ENCODE data around the gene RAMP3. TPM values are rescaled to one million over a fixed set of nuclear protein-coding genes. Genes with fewer than 3 reads are reported as not detected.

RAMP3 gene
- total RNA-seq, 1 experiment from 2014 or later, result not detected

DNA sequence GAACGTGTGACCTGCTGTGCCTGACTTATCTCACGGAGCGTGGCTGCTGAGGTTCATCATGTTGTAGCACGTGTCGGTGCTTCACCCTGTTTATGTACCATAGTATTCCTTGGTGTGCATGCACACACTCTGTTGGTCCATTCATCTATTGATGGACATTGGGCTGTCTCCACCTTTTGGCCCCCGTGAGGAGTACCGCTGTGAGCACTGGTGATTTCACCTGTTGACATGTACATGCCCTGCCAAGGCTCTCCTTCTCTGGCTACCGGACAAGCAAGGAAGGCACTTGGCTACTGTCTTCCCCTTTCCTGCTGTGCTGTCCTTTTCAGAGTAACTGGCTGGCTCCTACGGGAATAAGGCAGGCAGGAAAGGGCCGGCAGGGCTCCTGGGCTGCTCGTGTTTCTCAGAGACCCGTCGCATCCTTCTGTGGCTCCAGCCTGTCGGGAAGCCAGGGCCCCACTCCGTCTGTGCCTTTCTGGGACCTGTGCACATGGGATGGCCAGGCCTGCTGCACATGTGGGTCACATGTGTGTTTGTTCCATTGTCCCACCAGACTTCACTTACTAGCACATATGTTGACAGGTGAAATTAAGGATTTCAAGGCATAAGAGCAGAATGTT is 28.3 kb upstream of the RAMP3 start:
- intact Hi-C loops (cut with micrococcal nuclease; ENCODE audit: unreplicated experiment), result no loop called here
- POLR2A ChIA-PET (ENCODE audit: low non-redundant PET), result no interaction called here
- DNase-seq (ENCODE audit: low spot score), result no peak

DNA sequence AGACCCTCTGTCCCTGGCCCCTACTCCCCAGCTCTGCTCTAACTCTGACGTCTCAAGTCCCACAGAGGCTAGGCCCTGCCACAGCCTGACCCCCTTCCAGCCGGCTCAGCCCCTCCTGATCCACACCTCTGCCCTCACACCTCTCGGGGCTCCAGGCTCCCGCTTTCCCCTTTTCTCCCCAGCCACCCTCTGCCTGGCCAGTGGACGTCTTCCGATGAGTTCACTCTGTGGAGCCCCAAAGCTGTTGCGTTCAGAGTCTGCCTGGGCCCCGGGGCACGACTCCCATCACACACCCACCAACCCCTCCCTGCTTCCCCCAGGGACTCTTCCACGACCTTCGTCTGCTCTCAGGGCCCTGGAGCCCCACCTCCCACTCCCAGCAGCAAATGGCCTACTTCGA is 27.7 kb upstream of the RAMP3 start:
- H3K27ac ChIP-seq (ENCODE audit: low read depth, low read length, poor library complexity, severe bottlenecking), result no peak overlapping the region
- no peak for DNase-seq (ENCODE audit: low spot score)
- CTCF ChIA-PET, result no interaction called here

More for the DNA sequence above, 28.3 kb upstream of the RAMP3 start:
- H3K27ac ChIP-seq (ENCODE audit: low read depth, low read length, poor library complexity, severe bottlenecking), result no peak overlapping the region
- H3K27me3 ChIP-seq (replicated peaks; ENCODE audit: insufficient read depth, low read depth, low read length, poor library complexity), result no peaks in the 10 kb centered on the region
- no peaks in the 10 kb centered on the region for H3K4me1 ChIP-seq (ENCODE audit: insufficient read depth, low read length, poor library complexity, severe bottlenecking)
- no peaks in the 10 kb centered on the region for H3K9me3 ChIP-seq (ENCODE audit: low read depth, low read length, poor library complexity, severe bottlenecking)
- H3K36me3 ChIP-seq (ENCODE audit: insufficient read depth, low read length, poor library complexity, severe bottlenecking), result no peaks in the 10 kb centered on the region
- no peak overlapping the region for H3K4me3 ChIP-seq (ENCODE audit: low read depth, low read length, poor library complexity, severe bottlenecking)
- CTCF ChIA-PET, result no interaction called here
- TF ChIP-seq, protein P1, sequence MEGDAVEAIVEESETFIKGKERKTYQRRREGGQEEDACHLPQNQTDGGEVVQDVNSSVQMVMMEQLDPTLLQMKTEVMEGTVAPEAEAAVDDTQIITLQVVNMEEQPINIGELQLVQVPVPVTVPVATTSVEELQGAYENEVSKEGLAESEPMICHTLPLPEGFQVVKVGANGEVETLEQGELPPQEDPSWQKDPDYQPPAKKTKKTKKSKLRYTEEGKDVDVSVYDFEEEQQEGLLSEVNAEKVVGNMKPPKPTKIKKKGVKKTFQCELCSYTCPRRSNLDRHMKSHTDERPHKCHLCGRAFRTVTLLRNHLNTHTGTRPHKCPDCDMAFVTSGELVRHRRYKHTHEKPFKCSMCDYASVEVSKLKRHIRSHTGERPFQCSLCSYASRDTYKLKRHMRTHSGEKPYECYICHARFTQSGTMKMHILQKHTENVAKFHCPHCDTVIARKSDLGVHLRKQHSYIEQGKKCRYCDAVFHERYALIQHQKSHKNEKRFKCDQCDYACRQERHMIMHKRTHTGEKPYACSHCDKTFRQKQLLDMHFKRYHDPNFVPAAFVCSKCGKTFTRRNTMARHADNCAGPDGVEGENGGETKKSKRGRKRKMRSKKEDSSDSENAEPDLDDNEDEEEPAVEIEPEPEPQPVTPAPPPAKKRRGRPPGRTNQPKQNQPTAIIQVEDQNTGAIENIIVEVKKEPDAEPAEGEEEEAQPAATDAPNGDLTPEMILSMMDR (conservative IDR thresholded peaks at IDR 0.05; ENCODE audit: low read depth, low read length), result no peak
- no peak for TF ChIP-seq EZH2 (IDR thresholded peaks at IDR 0.05; ENCODE audit: borderline replicate concordance, low read depth, low read length, poor library complexity, severe bottlenecking)
- BruUV-seq (replicated peaks), result no TSS peak

DNA sequence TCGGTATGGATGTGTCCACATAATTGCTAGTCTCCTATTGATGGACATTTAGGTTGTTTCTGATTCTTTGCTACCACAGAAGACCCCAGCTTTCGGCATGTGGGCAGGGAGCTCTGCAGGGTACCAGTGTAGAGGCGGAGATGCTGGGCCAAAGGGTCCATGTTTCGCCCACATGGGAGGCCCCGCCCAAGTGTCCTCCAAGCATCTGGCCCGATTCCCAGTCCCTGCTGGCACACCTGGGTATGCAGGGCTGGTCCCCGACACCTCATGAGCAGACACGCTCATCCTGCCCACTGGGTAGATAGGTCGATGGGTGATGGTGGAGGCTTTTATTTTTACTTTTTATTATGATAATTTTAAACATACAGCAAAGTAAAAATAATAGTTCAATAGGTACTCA is 26.7 kb upstream of the RAMP3 start:
- CTCF ChIA-PET, result no interaction called here
- intact Hi-C loops (cut with micrococcal nuclease; ENCODE audit: unreplicated experiment), result loop anchor here (10.0 kb wide), 2 partner anchors 646 to 886 kb away; no protein-coding TSS in a partner anchor
- Histone ChIP-seq H3K4me1 (ENCODE audit: insufficient read depth, low read length, poor library complexity, severe bottlenecking) (no peaks in the 10 kb centered on the region), H3K27me3 (replicated peaks; ENCODE audit: insufficient read depth, low read depth, low read length, poor library complexity) (no peaks in the 10 kb centered on the region), H3K4me3 (ENCODE audit: low read depth, low read length, poor library complexity, severe bottlenecking) (no peak overlapping the region), H3K27ac (ENCODE audit: low read depth, low read length, poor library complexity, severe bottlenecking) (no peak overlapping the region), H3K36me3 (ENCODE audit: insufficient read depth, low read length, poor library complexity, severe bottlenecking) (no peaks in the 10 kb centered on the region), H3K9me3 (ENCODE audit: low read depth, low read length, poor library complexity, severe bottlenecking) (no peaks in the 10 kb centered on the region)
- POLR2A ChIA-PET (ENCODE audit: low non-redundant PET), result no interaction called here
- no peak for DNase-seq (ENCODE audit: low spot score)
- BruUV-seq (replicated peaks), result no TSS peak
- TF ChIP-seq, protein P1 (conservative IDR thresholded peaks at IDR 0.05; ENCODE audit: low read depth, low read length), result no peak
- TF ChIP-seq EZH2 (IDR thresholded peaks at IDR 0.05; ENCODE audit: borderline replicate concordance, low read depth, low read length, poor library complexity, severe bottlenecking), result no peak

More for the DNA sequence above, 27.7 kb upstream of the RAMP3 start:
- TF ChIP-seq, protein P1 (conservative IDR thresholded peaks at IDR 0.05; ENCODE audit: low read depth, low read length), result no peak
- TF ChIP-seq EZH2 (IDR thresholded peaks at IDR 0.05; ENCODE audit: borderline replicate concordance, low read depth, low read length, poor library complexity, severe bottlenecking), result no peak
- no peaks in the 10 kb centered on the region for H3K36me3 ChIP-seq (ENCODE audit: insufficient read depth, low read length, poor library complexity, severe bottlenecking)
- H3K27me3 ChIP-seq (replicated peaks; ENCODE audit: insufficient read depth, low read depth, low read length, poor library complexity), result no peaks in the 10 kb centered on the region
- POLR2A ChIA-PET (ENCODE audit: low non-redundant PET), result no interaction called here
- no peak overlapping the region for H3K4me3 ChIP-seq (ENCODE audit: low read depth, low read length, poor library complexity, severe bottlenecking)
- intact Hi-C loops (cut with micrococcal nuclease; ENCODE audit: unreplicated experiment), result loop anchor here (10.0 kb wide), 2 partner anchors 645 to 885 kb away; no protein-coding TSS in a partner anchor
- no peaks in the 10 kb centered on the region for H3K4me1 ChIP-seq (ENCODE audit: insufficient read depth, low read length, poor library complexity, severe bottlenecking)
- H3K9me3 ChIP-seq (ENCODE audit: low read depth, low read length, poor library complexity, severe bottlenecking), result no peaks in the 10 kb centered on the region
- no TSS peak for BruUV-seq (replicated peaks)
